Esophagus muscularis mucosa (tissue), 4 donors: ENCODE measurements around the gene OSBPL2. TPM values are rescaled to one million over a fixed set of nuclear protein-coding genes. Genes with fewer than 3 reads are reported as not detected.

ENCODE experiments used
- DNase-seq: peaks from one replicate; pipeline ENCODE4 v3.0.0-alpha.2; 2017; ENCODE audit errors: extremely low spot score
- H3K27ac ChIP-seq, 4 donors: fragments of 200-600 bp; sonication (generic); replicated peaks in 1 of 4; 1 replicate in 3 of 4; 2 replicates in 1 of 4; pipeline ENCODE4 v1.5.1; 2016 to 2019; ENCODE audit warnings: mild to moderate bottlenecking in 1 of 4
- H3K27me3 ChIP-seq, 4 donors: fragments of 200-600 bp; sonication (generic); one replicate each; pipeline versions ENCODE4 v1.5.1 to v1.6.0; 2016 to 2019
- H3K36me3 ChIP-seq, 4 donors: fragments of 200-600 bp; sonication (generic); one replicate each; pipeline ENCODE4 v1.5.1; 2016 to 2019
- H3K4me1 ChIP-seq, 4 donors: fragments of 200-600 bp; sonication (generic); one replicate each; pipeline ENCODE4 v1.5.1; 2016 to 2019
- H3K4me3 ChIP-seq, 4 donors: fragments of 200-600 bp; sonication (generic); 1 replicate in 2 of 4; 2 replicates in 2 of 4; pipeline ENCODE4 v1.5.1; 2016 to 2019; ENCODE audit warnings: mild to moderate bottlenecking in 4 of 4, moderate library complexity in 1 of 4
- H3K9me3 ChIP-seq, 4 donors: fragments of 200-600 bp; sonication (generic); 1 replicate in 3 of 4; 2 replicates in 1 of 4; pipeline ENCODE4 v1.5.1; 2016 to 2019
- EP300 ChIP-seq: sonication (generic); formaldehyde crosslinking; IDR thresholded peaks from one replicate; pipeline ENCODE4 v1.6.1; 2017; ENCODE audit warnings: antibody characterized with exemption
- POLR2A ChIP-seq: fragments of 450-650 bp; IDR thresholded peaks from one replicate; pipeline ENCODE4 v1.6.1; 2017; ENCODE audit warnings: antibody characterized with exemption, moderate library complexity, mild to moderate bottlenecking, low read depth
- POLR2AphosphoS5 ChIP-seq, 2 donors: sonication (generic); formaldehyde crosslinking; IDR thresholded peaks; one replicate each; pipeline ENCODE4 v1.6.1; 2017; ENCODE audit warnings: antibody characterized with exemption in 2 of 2
- WGBS: methylation state at CpG from one replicate; pipeline ENCODE4 v1.1.5; 2018; 5-methylcytosine and 5-hydroxymethylcytosine counted together
- intact Hi-C: fragments of 100-400 bp; cut with DNase I; formaldehyde crosslinking; loops from one replicate; pipeline ENCODE4 v1.15.1; 2023
- total RNA-seq, 4 donors: library from RNA; depleted of rRNA; stranded (reverse); fragments of >200 nt; gene quantifications; one replicate each; pipeline versions ENCODE4 v1.1.0 to v1.2.1, GENCODE V29; 2016
- TF ChIP-seq, protein P1 (sequence below), 3 experiments: fragments of 200-600 bp in 2 of 3; fragments of 450-650 bp in 1 of 3; sonication (generic) in 2 of 3; IDR thresholded peaks; one replicate each; pipeline ENCODE4 v1.5.1; 2017 to 2019; ENCODE audit warnings: antibody characterized with exemption in 3 of 3, mild to moderate bottlenecking in 2 of 3, moderate library complexity in 1 of 3

The OSBPL2 gene
- total RNA-seq, 4 donors from 2014 or later, result 34.5 to 52.7 (median 44.2) TPM

DNA sequence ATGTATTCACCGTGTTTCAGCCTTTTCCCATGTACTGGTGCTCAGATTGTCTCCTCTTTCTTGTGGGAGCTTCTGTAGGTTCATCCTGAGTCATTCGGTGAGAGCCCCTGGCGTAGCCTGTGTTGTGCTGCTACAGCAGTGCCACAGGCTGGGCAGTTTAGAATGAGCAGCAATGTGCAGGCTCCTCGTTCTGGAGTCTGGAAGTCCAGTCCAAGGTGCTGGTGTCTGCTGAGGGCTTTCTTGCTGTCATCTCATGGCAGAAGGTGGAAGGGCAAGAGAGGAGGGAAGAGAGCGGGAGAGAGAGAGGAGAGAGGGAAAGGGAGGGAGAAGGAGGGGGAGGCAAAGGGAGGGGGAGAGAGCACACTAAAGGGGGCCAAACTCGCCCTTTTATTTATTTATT, 15.1 kb downstream of the OSBPL2 start:
- Histone ChIP-seq H3K4me1 (peaks cover 0 to 17% (median 9%) of the 10 kb centered on the region in 4 donors), H3K27ac (no peak overlapping the region), H3K27me3 (no peaks in the 10 kb centered on the region), H3K9me3 (no peaks in the 10 kb centered on the region), H3K36me3 (peaks cover 14 to 28% (median 23%) of the 10 kb centered on the region in 4 donors), H3K4me3 (no peak overlapping the region)
- intact Hi-C loops, result no loop called here
- DNase-seq, result no peak
- WGBS, result 93% methylated on average over 6 of the region's 6 CpGs
- TF ChIP-seq EP300 (no peak), POLR2AphosphoS5 (IDR thresholded peaks at IDR 0.05) (no peak), POLR2A (no peak)
- TF ChIP-seq, protein P1, sequence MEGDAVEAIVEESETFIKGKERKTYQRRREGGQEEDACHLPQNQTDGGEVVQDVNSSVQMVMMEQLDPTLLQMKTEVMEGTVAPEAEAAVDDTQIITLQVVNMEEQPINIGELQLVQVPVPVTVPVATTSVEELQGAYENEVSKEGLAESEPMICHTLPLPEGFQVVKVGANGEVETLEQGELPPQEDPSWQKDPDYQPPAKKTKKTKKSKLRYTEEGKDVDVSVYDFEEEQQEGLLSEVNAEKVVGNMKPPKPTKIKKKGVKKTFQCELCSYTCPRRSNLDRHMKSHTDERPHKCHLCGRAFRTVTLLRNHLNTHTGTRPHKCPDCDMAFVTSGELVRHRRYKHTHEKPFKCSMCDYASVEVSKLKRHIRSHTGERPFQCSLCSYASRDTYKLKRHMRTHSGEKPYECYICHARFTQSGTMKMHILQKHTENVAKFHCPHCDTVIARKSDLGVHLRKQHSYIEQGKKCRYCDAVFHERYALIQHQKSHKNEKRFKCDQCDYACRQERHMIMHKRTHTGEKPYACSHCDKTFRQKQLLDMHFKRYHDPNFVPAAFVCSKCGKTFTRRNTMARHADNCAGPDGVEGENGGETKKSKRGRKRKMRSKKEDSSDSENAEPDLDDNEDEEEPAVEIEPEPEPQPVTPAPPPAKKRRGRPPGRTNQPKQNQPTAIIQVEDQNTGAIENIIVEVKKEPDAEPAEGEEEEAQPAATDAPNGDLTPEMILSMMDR (IDR thresholded peaks at IDR 0.05), result no peak

DNA sequence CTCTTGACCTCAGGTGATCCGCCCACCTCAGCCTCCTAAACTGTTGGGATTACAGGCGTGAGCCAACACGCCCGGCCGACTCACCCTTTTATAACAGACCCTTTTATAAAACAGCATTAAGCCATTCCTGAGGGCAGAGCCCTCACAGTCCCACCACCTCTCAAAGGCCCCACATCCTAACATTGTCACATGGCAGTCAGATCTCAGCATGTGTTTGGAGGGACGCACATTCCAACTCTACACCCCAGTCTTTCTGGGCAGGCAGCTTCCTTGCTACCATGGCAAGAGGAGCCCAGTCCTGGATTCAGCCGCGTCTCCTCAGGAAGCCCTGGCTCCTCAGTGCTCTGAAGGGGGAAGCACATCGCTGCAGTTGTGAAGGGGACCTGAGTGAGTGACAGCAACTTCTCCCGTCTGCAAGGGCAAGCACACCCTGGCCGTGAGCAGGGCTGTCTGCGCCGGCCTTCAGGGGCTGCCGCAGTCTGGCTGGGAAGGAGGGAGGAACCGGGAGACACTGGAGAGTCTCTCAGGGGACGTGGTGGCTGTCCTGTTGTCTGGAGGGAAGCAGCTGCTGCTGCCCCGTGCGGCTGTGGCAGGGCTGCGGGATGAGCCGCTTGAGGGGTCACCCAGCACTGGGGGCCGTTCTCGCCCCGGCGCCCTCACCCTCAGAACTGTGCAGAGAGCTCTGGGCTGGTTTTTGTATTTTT, 15.9 kb downstream of the OSBPL2 start:
- TF ChIP-seq EP300, result no peak
- no peak for TF ChIP-seq POLR2AphosphoS5 (IDR thresholded peaks at IDR 0.05)
- TF ChIP-seq, protein P1 (IDR thresholded peaks at IDR 0.05), result no peak
- TF ChIP-seq POLR2A, result no peak
- H3K36me3 ChIP-seq, result peaks cover 14 to 32% (median 25%) of the 10 kb centered on the region in 4 donors
- DNase-seq, result no peak
- no peaks in the 10 kb centered on the region for H3K27me3 ChIP-seq
- no peak overlapping the region for H3K27ac ChIP-seq
- no peak overlapping the region for H3K4me3 ChIP-seq
- WGBS, result 79% methylated on average over 16 of the region's 24 CpGs
- no peaks in the 10 kb centered on the region for H3K9me3 ChIP-seq
- intact Hi-C loops, result no loop called here
- peaks cover 5 to 25% (median 17%) of the 10 kb centered on the region in 4 donors for H3K4me1 ChIP-seq

DNA sequence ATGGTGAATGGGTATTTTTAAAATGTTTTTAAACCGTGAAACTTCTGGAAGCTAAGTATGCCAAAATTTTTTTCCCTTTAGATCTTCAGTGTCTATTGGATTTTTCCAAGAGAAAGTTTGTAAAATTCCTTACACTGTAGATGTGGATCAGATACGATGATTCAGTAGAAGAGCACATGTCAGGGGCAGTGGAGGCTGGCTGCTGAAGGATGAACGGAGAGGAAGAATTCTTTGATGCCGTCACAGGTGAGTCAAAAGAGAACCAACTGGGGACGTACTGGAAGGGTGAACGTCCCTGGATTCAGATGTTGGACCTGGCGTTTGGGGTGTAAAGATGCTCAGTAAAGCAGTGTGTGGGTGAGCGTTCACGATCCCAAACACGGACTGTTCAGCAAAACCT, 17.7 kb downstream of the OSBPL2 start:
- no peak for DNase-seq
- WGBS, result 90% methylated on average over 10 of the region's 10 CpGs
- Histone ChIP-seq H3K27me3 (no peaks in the 10 kb centered on the region), H3K4me1 (peaks cover 5 to 21% (median 18%) of the 10 kb centered on the region in 4 donors), H3K27ac (no peak overlapping the region), H3K4me3 (no peak overlapping the region), H3K36me3 (peaks cover 20 to 50% (median 39%) of the 10 kb centered on the region in 4 donors), H3K9me3 (no peaks in the 10 kb centered on the region)
- intact Hi-C loops, result no loop called here
- no peak for TF ChIP-seq EP300
- no peak for TF ChIP-seq POLR2AphosphoS5 (IDR thresholded peaks at IDR 0.05)
- TF ChIP-seq, protein P1 (IDR thresholded peaks at IDR 0.05), result no peak
- no peak for TF ChIP-seq POLR2A

DNA sequence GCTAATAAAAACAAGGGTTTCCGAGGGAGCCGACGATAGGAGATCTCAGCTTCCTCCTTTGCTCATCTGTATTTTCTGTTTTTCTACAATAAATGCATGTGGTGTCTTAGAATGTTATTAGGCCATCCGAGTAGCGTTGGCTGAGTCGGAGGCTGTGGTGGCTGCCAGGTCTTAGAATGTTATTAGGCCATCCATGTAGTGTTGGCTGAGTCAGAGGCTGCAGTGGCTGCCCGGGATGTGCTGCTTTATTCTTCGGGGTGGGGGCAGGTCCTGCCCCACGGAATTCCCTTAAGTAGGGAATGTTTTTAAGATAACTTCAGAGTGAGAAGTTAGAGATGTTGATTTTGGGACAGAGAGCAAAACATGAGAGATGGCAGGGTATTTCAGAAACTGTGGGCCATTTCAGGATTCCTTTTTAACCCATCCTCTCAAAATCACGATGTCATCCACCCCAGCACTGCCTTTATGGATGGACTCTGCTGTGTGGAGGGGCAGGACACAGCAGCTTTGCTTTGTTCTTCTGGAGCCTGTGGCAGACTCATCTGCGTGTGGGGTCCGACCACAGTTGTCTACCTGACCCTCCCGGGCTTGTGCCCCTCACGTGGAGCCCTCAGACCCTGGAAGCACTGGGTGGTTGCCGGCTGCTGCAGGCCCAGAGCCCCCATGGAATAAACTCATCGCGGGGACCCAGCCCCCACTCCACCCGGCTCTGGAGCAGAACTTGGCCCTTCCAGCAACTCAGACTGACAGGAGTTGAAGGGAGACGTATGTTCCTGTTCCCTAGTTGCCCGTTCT, 20.4 kb downstream of the OSBPL2 start:
- H3K4me3 ChIP-seq, result no peak overlapping the region
- no peaks in the 10 kb centered on the region for H3K9me3 ChIP-seq
- no peak for TF ChIP-seq POLR2A
- peak in 1 of 2 donors; percentile 14 for TF ChIP-seq POLR2AphosphoS5 (IDR thresholded peaks at IDR 0.05)
- TF ChIP-seq, protein P1 (IDR thresholded peaks at IDR 0.05), result no peak
- no peak for TF ChIP-seq EP300
- intact Hi-C loops, result no loop called here
- DNase-seq, result no peak
- H3K27me3 ChIP-seq, result no peaks in the 10 kb centered on the region
- WGBS, result 62% methylated on average over 17 of the region's 20 CpGs
- peaks cover 5 to 21% (median 16%) of the 10 kb centered on the region in 4 donors for H3K4me1 ChIP-seq
- H3K36me3 ChIP-seq, result peaks cover 35 to 78% (median 60%) of the 10 kb centered on the region in 4 donors
- peak overlapping the region in 3 of 4 donors; percentile 25 to 51 (median 48) for H3K27ac ChIP-seq
